HG02610 (cell line): ENCODE data around the gene CINP.
A peak's percentile ranks its signal among the peaks of the same experiment; 100 is the strongest.

Source experiments
- ATAC-seq: cut with Tn5 transposase; IDR thresholded peaks from one replicate; pipeline ENCODE4 v1.9.1; 2021; ENCODE audit warnings: mild to moderate bottlenecking, moderate library complexity; ENCODE audit not compliant: unreplicated experiment

The CINP gene

DNA sequence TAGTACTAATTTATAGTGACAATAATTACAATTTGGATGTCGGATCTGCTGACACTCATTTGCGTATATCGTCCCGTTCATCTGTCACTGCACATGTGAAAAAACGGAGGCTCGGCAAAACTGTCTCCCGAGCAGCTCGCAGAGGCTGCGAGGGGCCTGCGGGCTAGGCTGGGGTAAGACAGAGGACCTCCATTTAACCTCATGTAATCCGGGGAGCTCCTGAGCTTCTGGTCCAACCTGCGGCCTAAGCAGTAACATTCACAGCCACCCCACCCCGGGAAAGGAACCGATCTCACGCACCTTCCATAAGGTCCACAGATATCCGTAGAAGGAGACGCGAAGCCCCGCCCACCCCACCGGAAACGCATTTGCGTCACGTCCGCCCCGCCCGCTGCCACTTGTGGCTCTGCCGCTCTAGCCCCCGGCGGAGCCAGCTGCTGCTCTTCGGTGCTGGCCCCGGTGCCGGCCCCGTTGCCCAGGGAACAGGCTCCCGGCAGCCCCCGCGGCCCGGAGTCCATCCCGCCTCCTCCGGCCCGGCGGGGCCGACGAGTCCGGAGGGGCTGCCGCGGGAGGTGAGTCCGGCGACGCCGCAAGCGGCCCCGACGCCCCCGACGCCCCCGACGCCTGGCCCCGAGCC lies at the start of gene CINP, which contains the start of gene TECPR2:
CINP (minus strand) TSS at position 346 of the 637 bp plus-strand sequence; CDS start at position 307, 39 bp downstream.
TECPR2 (plus strand) TSS at position 397 of the 637 bp plus-strand sequence. CDS start 13,781 bp downstream, outside the sequence.
- ATAC-seq, result peak; percentile 87

- ATAC-seq, result no peak
Observed at GRCh38 chr14:102408724-102409123, 46.0 kb upstream of the CINP start.

DNA sequence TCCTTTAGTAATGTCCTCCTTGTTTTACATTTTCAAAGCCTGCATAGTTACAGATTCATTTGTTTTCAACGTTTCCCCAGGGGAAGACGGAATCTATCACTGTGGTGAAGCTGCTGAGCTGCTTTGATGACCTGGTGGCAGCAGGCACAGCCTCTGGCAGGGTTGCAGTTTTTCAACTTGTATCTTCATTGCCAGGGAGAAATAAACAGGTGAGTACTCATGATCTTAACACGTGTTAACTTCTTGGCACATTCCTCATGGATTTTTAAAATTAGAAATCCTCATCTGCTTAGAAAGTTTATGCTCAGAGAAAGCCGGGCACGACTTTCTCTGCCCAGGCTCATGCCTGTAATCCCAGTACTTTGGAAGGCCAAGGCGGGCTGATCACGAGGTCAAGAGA lies 44.6 kb upstream of the CINP start:
- ATAC-seq, result no peak

DNA sequence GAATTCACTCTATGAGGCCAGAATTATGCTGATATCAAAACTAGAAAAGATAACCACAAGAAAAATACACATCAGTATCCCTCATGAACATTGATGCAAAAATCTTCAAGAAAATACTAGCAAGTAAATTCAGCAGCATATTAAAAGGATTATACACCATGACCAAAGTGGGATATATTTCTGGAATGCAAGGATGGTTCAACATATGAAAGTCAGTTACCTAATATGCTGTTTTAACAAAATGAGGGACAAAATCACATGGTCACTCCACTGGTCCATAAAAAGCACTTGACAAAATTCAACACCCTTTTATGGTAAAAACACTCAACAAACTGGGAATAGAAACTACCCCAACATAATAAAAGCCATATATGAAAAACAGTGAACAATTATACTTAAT lies 40.3 kb upstream of the CINP start:
- ATAC-seq, result no peak

GRCh38 chr14:102396521-102396920 lies 33.8 kb upstream of the CINP start:
- ATAC-seq, result no peak

DNA sequence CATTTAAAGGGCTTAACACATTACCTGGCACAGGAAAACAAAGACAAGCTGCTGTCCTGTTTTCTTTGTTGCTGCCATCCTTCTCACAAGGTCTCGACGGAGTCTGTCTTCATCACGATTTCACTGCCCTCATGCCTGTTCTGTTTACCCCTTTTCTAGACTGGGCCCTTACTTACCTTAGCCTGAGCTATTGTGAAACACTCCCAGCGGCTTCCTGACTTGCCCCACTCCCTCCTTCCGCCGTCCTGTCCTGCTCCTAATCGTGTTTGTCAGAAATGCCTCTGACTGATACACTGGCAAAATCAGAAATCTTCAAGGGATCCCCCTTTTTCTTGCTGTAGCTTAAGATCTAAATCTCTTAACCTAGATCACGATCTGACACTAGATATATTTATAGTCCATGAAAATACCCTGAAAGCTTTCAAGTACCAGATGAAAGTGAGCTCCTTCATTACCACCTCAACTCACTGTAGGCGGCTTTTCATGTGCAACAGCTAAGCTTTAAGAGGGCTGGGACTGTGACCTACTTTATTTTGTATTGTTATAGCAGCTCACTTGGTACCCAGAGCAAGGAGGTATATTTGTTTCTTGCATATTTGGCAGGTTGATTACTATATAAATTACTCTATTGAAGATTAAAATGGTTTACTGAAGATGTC lies 32.2 kb upstream of the CINP start:
- ATAC-seq, result no peak

- ATAC-seq, result no peak
Observed at GRCh38 chr14:102392506-102392905, 29.8 kb upstream of the CINP start.

DNA sequence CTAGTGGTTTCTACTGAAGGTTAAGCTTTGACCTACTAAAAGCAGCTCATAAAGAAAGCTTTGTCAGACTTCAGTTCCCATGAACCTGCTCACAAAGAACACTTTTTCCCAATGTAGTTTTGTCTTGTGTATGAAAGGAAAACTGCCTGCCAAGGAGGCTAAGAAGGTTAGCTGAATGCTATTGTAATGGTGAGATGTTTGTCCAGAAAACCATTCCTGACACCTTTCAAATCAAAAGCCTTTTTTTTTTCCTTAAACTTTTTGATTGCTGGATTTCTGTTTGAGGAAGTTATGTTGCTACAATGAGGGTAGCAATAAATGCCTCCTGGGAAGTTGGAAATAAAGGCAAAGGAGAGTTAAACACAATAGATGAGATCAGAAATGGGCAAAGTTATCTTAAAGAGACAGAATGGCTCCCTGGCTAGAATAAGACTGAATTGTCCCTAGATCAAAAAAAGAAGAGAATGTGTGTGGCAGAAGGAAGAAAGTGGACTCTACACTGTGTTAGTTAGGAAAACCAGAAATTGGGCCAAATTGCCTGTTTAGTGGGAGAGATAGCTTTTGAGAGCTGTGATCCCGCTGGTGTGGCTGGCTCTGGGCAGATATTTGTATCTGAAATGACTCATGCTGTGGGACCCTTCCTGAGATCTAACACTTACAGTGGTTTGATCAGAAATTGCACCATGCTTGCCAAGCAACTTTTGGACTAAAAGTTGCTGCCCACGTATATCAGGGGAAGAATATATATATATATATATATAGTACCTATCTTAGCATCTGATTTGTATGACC lies 27.6 kb upstream of the CINP start:
- no peak for ATAC-seq

DNA sequence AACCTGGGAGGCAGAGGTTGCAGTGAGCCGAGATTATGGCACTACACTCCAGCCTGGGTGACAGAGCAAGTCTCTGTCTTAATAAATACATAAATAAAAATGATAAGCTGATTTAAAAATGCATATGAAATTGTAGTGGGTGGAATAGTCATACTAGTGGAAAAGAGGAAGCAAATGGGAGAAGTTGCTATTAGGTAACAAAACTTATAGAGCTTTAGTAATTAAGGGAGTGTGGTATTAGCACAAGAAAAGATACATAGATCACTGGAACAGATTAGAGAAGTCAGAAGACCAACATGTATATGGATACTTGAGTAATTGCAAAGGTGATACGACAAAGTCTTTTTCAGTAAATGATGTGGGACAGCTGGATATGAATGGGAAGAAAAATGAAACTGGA lies 26.6 kb upstream of the CINP start:
- no peak for ATAC-seq

DNA sequence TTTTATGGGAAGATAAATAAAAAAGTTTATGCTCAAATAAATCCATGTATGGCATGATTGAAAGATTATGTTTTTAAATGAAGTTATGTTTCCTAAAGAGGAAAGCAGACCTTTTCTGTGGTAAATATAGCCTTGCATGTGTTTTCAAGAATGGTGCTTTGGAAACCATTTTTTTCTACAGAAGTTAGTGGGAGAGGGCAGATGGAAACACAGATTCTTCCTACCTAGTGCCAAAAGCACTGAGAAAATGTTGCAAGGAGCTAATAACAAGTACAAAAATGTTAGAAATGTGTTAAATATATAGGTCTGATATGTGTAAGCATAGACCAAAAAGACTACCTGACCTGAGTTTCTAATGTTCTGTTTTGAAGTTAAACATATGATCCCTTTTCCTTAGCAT lies 24.4 kb upstream of the CINP start:
- ATAC-seq, result no peak

DNA sequence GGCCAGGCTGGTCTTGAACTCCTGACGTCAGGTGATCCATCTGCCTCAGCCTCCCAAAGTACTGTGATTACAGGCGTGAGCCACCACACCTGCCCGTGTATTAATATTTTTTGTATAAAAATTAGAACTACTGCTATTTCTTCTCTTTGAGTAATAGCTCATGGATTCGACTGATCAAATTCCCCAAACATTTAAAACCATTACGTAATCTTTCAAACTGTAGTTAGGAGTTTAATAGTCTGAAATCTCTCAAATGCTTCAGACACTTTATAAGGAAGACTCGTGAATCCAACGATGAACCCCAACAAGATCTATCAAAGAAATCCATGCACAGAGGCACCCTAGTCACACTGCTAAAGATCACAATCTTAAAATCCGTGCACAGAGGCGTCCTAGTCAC lies 16.1 kb upstream of the CINP start:
- ATAC-seq, result no peak

- ATAC-seq, result no peak
Observed at GRCh38 chr14:102377696-102378095, 15.0 kb upstream of the CINP start.

DNA sequence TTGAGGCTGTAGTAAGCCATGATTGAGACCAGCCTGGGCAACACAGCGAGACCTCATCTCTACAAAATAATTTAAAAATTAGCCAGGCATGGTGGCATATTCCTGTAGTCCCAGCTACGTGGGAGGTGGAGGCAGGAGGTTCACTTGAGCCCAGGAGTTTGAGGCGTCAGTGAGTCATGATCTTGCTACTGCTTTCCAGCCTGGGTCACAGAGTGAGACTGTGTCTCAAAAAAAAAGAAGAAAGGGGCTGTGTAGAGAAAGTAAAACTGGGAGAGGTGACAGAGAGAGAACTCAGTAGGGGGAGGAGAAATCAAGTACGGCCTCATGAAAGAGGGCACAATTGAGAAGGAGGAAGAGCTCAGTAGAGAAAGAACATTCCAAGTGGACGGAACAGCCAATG lies 12.4 kb upstream of the CINP start:
- no peak for ATAC-seq

- no peak for ATAC-seq
Observed at GRCh38 chr14:102374264-102374663, 11.6 kb upstream of the CINP start.

GRCh38 chr14:102373110-102373509 lies 10.4 kb upstream of the CINP start:
- ATAC-seq, result no peak

DNA sequence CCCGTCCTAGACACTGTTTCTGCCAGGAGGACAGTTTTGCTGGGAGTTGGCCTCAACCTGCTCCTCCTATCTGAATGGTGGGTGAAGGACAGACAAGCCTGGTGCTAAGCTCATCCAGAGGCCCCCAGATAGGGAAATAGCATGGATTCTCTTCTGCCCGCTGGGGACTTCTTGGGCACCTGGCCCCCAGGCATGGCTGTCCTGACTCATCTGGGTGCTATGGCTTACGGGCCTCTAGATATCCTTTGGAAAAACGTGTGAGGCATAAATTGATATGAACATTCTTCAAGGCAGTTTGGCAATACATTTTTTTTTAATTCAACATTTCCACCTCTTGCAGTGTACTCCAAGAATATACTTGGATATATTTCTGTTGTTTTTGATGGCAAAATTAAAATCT lies 8.7 kb upstream of the CINP start:
- ATAC-seq, result no peak

DNA sequence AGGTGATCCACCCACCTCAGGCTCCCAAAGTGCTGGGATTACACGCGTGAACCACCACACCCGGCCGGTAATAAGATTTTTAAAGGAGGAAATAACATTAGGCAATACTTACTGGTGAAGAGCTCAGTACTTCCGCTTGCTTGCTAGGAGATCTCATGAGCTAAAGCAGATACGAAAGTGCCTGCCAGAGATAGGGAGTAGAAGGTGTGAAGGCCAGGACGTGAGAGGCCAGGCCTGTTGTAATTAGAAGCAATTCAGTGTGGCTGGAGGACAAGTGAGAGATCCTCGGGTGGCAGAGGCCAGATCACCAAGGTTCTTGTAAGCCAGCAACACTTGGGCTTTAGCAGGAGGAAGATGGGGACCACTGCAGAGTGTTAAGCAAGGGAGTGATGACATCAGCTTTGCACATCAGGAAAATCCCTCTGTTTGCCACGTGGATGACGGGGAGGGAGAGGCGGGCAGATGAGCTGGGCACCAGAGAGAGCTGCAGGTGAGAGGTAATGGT lies 7.7 kb upstream of the CINP start:
- no peak for ATAC-seq

DNA sequence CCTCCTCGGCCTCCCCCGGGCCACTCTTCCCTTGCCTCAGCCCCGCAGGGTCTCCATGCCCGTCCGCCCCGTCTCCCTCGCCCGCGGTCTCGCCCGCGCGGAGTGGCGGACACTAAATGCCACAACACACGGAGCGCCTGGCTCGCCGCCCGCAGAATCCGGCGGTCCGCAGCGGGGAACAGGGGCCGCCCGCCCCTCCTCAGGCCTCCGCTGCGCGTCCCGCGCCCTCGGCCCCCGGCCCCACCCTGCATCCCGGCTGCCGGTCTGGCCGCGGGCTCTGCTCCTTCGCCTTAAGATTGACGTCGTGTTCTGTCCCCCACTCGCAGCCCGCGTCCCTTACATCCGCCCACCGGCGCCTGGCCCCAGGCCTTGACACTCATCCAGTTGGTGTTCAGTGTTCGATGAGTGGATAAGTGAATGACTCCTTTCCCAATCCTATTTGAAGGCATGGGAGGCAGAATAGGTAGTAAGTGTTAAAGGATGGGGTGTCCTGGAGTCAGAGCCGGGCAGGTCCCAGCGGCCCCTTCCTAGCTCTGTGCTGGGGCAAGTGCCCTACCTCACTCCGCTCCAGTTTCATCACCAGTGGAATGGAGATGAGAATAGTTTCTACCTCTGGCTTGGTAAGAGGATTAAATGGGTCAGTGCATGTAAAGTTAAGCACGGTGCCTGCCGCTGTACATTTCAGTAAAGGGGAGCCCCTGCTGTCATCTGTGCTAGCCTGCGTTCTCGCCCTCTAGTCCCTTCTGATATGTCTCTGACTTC lies 673 bp upstream of the CINP start:
- peak; percentile 12 for ATAC-seq

DNA sequence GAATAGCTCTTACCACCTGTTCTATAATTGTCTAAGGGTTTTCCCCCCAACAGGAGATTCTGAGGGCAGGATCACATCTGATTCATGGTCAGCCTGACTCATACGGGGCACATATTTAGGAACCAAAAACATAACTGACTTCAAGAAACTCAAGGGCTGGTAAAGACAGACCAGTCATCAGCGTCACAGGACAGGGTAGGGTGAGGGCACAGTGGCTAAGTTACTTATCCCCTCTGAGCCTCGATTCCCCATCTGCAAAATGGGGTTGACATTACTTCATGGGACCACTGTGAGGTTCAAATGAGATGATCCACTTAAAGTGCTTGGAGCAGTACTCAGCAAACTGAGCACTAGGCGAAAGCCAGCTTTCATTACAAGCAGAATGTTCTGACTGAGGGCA lies 606 bp downstream of the CINP start:
- ATAC-seq, result peak; percentile 72

DNA sequence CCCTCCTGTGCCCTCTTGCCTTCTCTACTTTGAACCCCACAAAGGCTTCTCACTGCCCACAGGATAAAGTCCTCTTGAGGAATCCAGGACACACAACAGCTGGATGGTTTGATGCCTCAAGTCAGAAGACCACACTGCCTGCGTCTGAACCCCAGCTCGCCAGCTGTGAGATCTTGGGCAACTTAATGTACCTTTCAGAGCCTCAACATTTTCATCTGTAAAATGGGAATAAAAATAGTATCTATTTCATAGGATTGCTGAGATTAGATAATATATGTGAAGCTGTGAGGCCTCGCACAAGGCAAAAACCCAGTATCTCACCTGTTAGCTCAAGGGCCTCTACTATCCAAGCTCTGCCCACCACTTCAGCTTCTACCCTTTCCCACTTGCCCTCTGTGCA lies 2.3 kb downstream of the CINP start:
- ATAC-seq, result no peak

GRCh38 chr14:102359341-102359740 lies 3.3 kb downstream of the CINP start:
- ATAC-seq, result no peak
